HepG2 (cell line): ENCODE measurements around the gene ATP8B1. TPM values are rescaled to one million over a fixed set of nuclear protein-coding genes. Genes with fewer than 3 reads are reported as not detected.

Experiments
- BATF2 ChIP-seq: sonication (generic); formaldehyde crosslinking; IDR thresholded peaks from 2 replicates; pipeline ENCODE4 v1.8.0; 2022; ENCODE audit warnings: mild to moderate bottlenecking, missing genetic modification reagents, moderate library complexity
- KIAA2018 ChIP-seq: sonication (generic); formaldehyde crosslinking; IDR thresholded peaks from 2 replicates; pipeline ENCODE4 v1.5.0; 2020; ENCODE audit warnings: mild to moderate bottlenecking, missing genetic modification reagents, borderline replicate concordance
- KLF15 ChIP-seq: sonication (generic); formaldehyde crosslinking; IDR thresholded peaks from 2 replicates; pipeline ENCODE4 v1.8.1; 2023; ENCODE audit warnings: borderline replicate concordance, mild to moderate bottlenecking, inconsistent platforms, missing genetic modification reagents, mixed read lengths
- KLF9 ChIP-seq: IDR thresholded peaks from 2 replicates; pipeline ENCODE4 v1.6.1; 2016; ENCODE audit warnings: low read depth
- NCOA1 ChIP-seq: sonication (generic); formaldehyde crosslinking; IDR thresholded peaks from 2 replicates; pipeline ENCODE4 v1.9.0; 2021; ENCODE audit warnings: missing genetic modification reagents
- RERE ChIP-seq: IDR thresholded peaks from 2 replicates; pipeline ENCODE4 v1.6.1; 2016; ENCODE audit warnings: low read depth, missing genetic modification reagents, missing compliant biosample characterization
- ZFP36L1 ChIP-seq: sonication (generic); formaldehyde crosslinking; IDR thresholded peaks from 2 replicates; pipeline ENCODE4 v1.8.0; 2022; ENCODE audit warnings: mild to moderate bottlenecking, missing genetic modification reagents, moderate library complexity
- ZNF251 ChIP-seq: sonication (generic); formaldehyde crosslinking; IDR thresholded peaks from 2 replicates; pipeline ENCODE4 v1.9.0; 2021; ENCODE audit warnings: mild to moderate bottlenecking, missing genetic modification reagents
- ZNF33A ChIP-seq: sonication (generic); formaldehyde crosslinking; IDR thresholded peaks from 2 replicates; pipeline ENCODE4 v1.5.1; 2020; ENCODE audit warnings: missing genetic modification reagents, mild to moderate bottlenecking, moderate library complexity, borderline replicate concordance
- ZNF362 ChIP-seq: sonication (generic); formaldehyde crosslinking; IDR thresholded peaks from 2 replicates; pipeline ENCODE4 v1.4.0; 2020; ENCODE audit warnings: missing genetic modification reagents, mild to moderate bottlenecking, borderline replicate concordance
- ZNF709 ChIP-seq: sonication (generic); formaldehyde crosslinking; IDR thresholded peaks from 2 replicates; pipeline ENCODE4 v1.5.0; 2020; ENCODE audit warnings: mild to moderate bottlenecking, missing genetic modification reagents
- ZNF720 ChIP-seq: sonication (generic); formaldehyde crosslinking; IDR thresholded peaks from 2 replicates; pipeline ENCODE4 v1.4.0; 2020; ENCODE audit warnings: missing genetic modification reagents
- polyA plus RNA-seq, 8 experiments: library from polyadenylated mRNA; depleted of rRNA in 3 of 8; stranded (reverse) in 7 of 8; unstranded in 1 of 8; fragments of >200 nt; fragmentation: Illumina TruSeq in 4 of 8; extraction: Trizol in 4 of 8; gene quantifications; 2 replicates each; pipeline versions ENCODE4 v1.2.1 to v1.2.3, GENCODE V29; 2011 to 2016; ENCODE audit warnings: low read depth in 4 of 8, missing spikeins in 1 of 8, mixed read lengths in 1 of 8; ENCODE audit not compliant: insufficient read depth in 1 of 8
- total RNA-seq, 5 experiments: library from RNA; depleted of rRNA; stranded (reverse); fragments of >200 nt; fragmentation: Illumina TruSeq; extraction: Trizol; gene quantifications; 2 replicates each; pipeline ENCODE4 v1.2.3, GENCODE V29; 2016; ENCODE audit warnings: low read depth in 1 of 5

ATP8B1 gene
- total and polyA plus RNA-seq, 2 of the 13 experiments (the other 11 are each of a cell fraction or from before 2014, with no cell fraction given) = 2.8 to 4.0 TPM

- no peak for TF ChIP-seq ZNF362 (CRISPR knock-in tag)
- no peak for TF ChIP-seq KIAA2018 (CRISPR knock-in tag)
- peak; percentile 35; the same call in 1 of the 2 replicates for TF ChIP-seq RERE
- no peak for TF ChIP-seq KLF15 (CRISPR knock-in tag)
- TF ChIP-seq BATF2 (CRISPR knock-in tag) = no peak
- no peak for TF ChIP-seq ZNF33A (CRISPR knock-in tag)
- no peak for TF ChIP-seq ZNF709 (CRISPR knock-in tag)
- TF ChIP-seq ZNF720 = no peak
- TF ChIP-seq KLF9 = no peak
- TF ChIP-seq NCOA1 (CRISPR knock-in tag) = peak; percentile 94
- peak; percentile 67; the same call in 1 of the 2 replicates for TF ChIP-seq ZFP36L1
- TF ChIP-seq ZNF251 (CRISPR knock-in tag) = no peak
Observed at GRCh38 chr18:57772387-57772799, 30.7 kb downstream of the ATP8B1 start (continued).
